Measurements from ENCODE around the gene DHRSX.

DNA sequence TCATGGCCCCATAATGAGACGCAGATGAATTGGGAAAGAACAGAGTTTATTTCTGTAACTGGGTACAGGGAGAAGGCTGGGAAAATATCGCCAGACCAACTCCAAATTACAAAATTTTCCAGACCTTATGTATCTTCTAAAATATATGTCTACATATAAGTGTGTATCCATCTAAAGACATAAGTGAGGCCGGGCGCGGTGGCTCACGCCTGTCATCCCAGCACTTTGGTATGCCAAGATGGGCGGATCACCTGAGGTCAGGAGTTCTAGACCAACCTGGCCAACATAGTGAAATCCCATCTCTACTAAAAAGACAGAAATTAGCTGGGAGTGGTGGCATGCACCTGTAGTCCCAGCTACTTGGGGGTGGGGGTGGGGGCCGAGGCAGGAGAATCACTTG, 11.7 kb upstream of the DHRSX start:
- TF ChIP-seq, protein P1, sequence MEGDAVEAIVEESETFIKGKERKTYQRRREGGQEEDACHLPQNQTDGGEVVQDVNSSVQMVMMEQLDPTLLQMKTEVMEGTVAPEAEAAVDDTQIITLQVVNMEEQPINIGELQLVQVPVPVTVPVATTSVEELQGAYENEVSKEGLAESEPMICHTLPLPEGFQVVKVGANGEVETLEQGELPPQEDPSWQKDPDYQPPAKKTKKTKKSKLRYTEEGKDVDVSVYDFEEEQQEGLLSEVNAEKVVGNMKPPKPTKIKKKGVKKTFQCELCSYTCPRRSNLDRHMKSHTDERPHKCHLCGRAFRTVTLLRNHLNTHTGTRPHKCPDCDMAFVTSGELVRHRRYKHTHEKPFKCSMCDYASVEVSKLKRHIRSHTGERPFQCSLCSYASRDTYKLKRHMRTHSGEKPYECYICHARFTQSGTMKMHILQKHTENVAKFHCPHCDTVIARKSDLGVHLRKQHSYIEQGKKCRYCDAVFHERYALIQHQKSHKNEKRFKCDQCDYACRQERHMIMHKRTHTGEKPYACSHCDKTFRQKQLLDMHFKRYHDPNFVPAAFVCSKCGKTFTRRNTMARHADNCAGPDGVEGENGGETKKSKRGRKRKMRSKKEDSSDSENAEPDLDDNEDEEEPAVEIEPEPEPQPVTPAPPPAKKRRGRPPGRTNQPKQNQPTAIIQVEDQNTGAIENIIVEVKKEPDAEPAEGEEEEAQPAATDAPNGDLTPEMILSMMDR (IDR thresholded peaks at IDR 0.05; ENCODE audit: low read depth, low read length, poor library complexity, severe bottlenecking), result no peak
- TF ChIP-seq EZH2phosphoT487 (IDR thresholded peaks at IDR 0.05; ENCODE audit: borderline replicate concordance, low read length), result no peak
